Renal cortical epithelial cell (primary cell): Measurements from ENCODE around the gene ENO3. TPM values are rescaled to one million over a fixed set of nuclear protein-coding genes. Genes with fewer than 3 reads are reported as not detected.

Source experiments
- total RNA-seq: library from RNA; depleted of rRNA; stranded (reverse); fragments of >200 nt; gene quantifications from 2 replicates; pipeline ENCODE4 v1.2.3, GENCODE V29; 2014

Gene ENO3
- total RNA-seq, 1 donor from 2014 or later: 5.3 TPM

Other genes starting within 250 kb of the ENO3 start
- gene PELP1, start 247.0 kb upstream of the ENO3 start, total RNA-seq: 16.0 and 31.7 TPM in 2 replicates
- gene ARRB2, start 240.5 kb upstream of the ENO3 start, total RNA-seq: 2.1 and 2.7 TPM in 2 replicates
- gene MED11, start 219.7 kb upstream of the ENO3 start, total RNA-seq: 17.4 and 20.6 TPM in 2 replicates
- 0.30 and 1.0 TPM in 2 replicates for gene ZMYND15, start 211.3 kb upstream of the ENO3 start, total RNA-seq
- gene CXCL16, start 211.2 kb upstream of the ENO3 start, total RNA-seq: 36.2 and 48.6 TPM in 2 replicates
- not detected in 2 replicates for gene TM4SF5, start 179.2 kb upstream of the ENO3 start, total RNA-seq
- gene VMO1, start 164.8 kb upstream of the ENO3 start, total RNA-seq: not detected in 2 replicates
- not detected in 2 replicates for gene GLTPD2, start 162.2 kb upstream of the ENO3 start, total RNA-seq
- gene PSMB6, start 155.0 kb upstream of the ENO3 start, total RNA-seq: 79.0 and 204 TPM in 2 replicates
- gene PLD2, start 144.0 kb upstream of the ENO3 start, total RNA-seq: 16.0 and 21.3 TPM in 2 replicates
- 20.8 and 84.6 TPM in 2 replicates for gene MINK1, start 117.8 kb upstream of the ENO3 start, total RNA-seq
- gene C17orf107, start 51.6 kb upstream of the ENO3 start, total RNA-seq: 1.7 and 4.2 TPM in 2 replicates
- gene CHRNE, start 48.0 kb upstream of the ENO3 start, total RNA-seq: 0.25 and 0.35 TPM in 2 replicates
- not detected in 2 replicates for gene GP1BA, start 18.8 kb upstream of the ENO3 start, total RNA-seq
- gene SLC25A11, start 11.1 kb upstream of the ENO3 start, total RNA-seq: 40.1 and 56.2 TPM in 2 replicates
- 16.1 and 43.6 TPM in 2 replicates for gene RNF167, start 10.9 kb upstream of the ENO3 start, total RNA-seq
- 549 and 701 TPM in 2 replicates for gene PFN1, start 2.6 kb upstream of the ENO3 start, total RNA-seq
- gene SPAG7, start 16.7 kb downstream of the ENO3 start, total RNA-seq: 45.7 and 66.5 TPM in 2 replicates
- gene CAMTA2, start 36.6 kb downstream of the ENO3 start, total RNA-seq: 0.87 and 37.9 TPM in 2 replicates
- gene INCA1, start 46.4 kb downstream of the ENO3 start, total RNA-seq: 0.40 and 0.69 TPM in 2 replicates
- 116 and 142 TPM in 2 replicates for gene KIF1C, start 46.8 kb downstream of the ENO3 start, total RNA-seq
- 0.52 and 0.55 TPM in 2 replicates for gene SLC52A1, start 84.3 kb downstream of the ENO3 start, total RNA-seq
- gene ZFP3, start 127.3 kb downstream of the ENO3 start, total RNA-seq: 1.6 and 4.9 TPM in 2 replicates
- 8.8 and 10.4 TPM in 2 replicates for gene ZNF232, start 160.8 kb downstream of the ENO3 start, total RNA-seq
- 0.55 TPM in 1 of 2 replicates, not detected in the other for gene USP6, start 164.9 kb downstream of the ENO3 start, total RNA-seq
- gene ZNF594, start 240.7 kb downstream of the ENO3 start, total RNA-seq: 5.4 and 11.1 TPM in 2 replicates